Ascending aorta (tissue), 2 donors: ENCODE results near the gene MIAT. TPM values are rescaled to one million over a fixed set of nuclear protein-coding genes. Genes with fewer than 3 reads are reported as not detected.

Source experiments
- DNase-seq, 2 donors: peaks; one replicate each; pipeline ENCODE4 v3.0.0-alpha.2; 2019; ENCODE audit warnings: low spot score in 2 of 2
- H3K27ac ChIP-seq, 2 donors: fragments of 200-600 bp; sonication (generic); one replicate each; pipeline ENCODE4 v1.5.1; 2016 to 2017; ENCODE audit warnings: mild to moderate bottlenecking in 1 of 2
- H3K27me3 ChIP-seq: fragments of 200-600 bp; sonication (generic); one replicate; pipeline ENCODE4 v1.5.1; 2017
- H3K36me3 ChIP-seq, 2 donors: fragments of 200-600 bp; sonication (generic); one replicate each; pipeline ENCODE4 v1.5.1; 2016
- H3K4me1 ChIP-seq, 2 donors: fragments of 200-600 bp; sonication (generic); one replicate each; pipeline ENCODE4 v1.5.1; 2016 to 2017; ENCODE audit warnings: mild to moderate bottlenecking in 1 of 2
- H3K4me3 ChIP-seq, 2 donors: fragments of 200-600 bp; sonication (generic); one replicate each; pipeline ENCODE4 v1.5.1; 2016 to 2017; ENCODE audit warnings: mild to moderate bottlenecking in 1 of 2
- H3K9me3 ChIP-seq, 2 donors: fragments of 200-600 bp; sonication (generic); one replicate each; pipeline ENCODE4 v1.5.1; 2016
- CTCF ChIP-seq, 3 experiments: fragments of 200-600 bp in 2 of 3; fragments of 450-650 bp in 1 of 3; sonication (generic) in 2 of 3; IDR thresholded peaks; one replicate each; pipeline ENCODE4 v1.5.1; 2016 to 2019; ENCODE audit warnings: antibody characterized with exemption in 3 of 3, mild to moderate bottlenecking in 1 of 3, moderate library complexity in 1 of 3
- intact Hi-C: fragments of 100-400 bp; cut with DNase I; formaldehyde crosslinking; loops from one replicate; pipeline ENCODE4 v1.15.1; 2023
- total RNA-seq: library from RNA; depleted of rRNA; stranded (reverse); fragments of >200 nt; gene quantifications from one replicate; pipeline ENCODE4 v1.1.0, GENCODE V29; 2016

MIAT gene
- total RNA-seq, 1 donor from 2014 or later: 0.53 TPM

GRCh38 chr22:26658161-26658560 is 773 bp downstream of the MIAT start:
- H3K27me3 ChIP-seq: peaks cover 16% of the 10 kb centered on the region
- H3K4me1 ChIP-seq: peaks cover 7 to 18% of the 10 kb centered on the region in 2 donors
- H3K36me3 ChIP-seq: no peaks in the 10 kb centered on the region
- no peak overlapping the region for H3K27ac ChIP-seq
- intact Hi-C loops: no loop called here
- peak overlapping the region; percentile 36 to 46 for H3K4me3 ChIP-seq
- no peaks in the 10 kb centered on the region for H3K9me3 ChIP-seq
- DNase-seq: no peak
- no peak for TF ChIP-seq CTCF (IDR thresholded peaks at IDR 0.05)

- H3K27ac ChIP-seq: no peak overlapping the region
- peaks cover 7 to 18% of the 10 kb centered on the region in 2 donors for H3K4me1 ChIP-seq
- H3K4me3 ChIP-seq: peak overlapping the region; percentile 36 to 46
- peaks cover 16% of the 10 kb centered on the region for H3K27me3 ChIP-seq
- intact Hi-C loops: no loop called here
- TF ChIP-seq CTCF (IDR thresholded peaks at IDR 0.05): no peak
- H3K9me3 ChIP-seq: no peaks in the 10 kb centered on the region
- no peak for DNase-seq
- no peaks in the 10 kb centered on the region for H3K36me3 ChIP-seq
Observed at GRCh38 chr22:26658671-26659478, 1.5 kb downstream of the MIAT start.

- Histone ChIP-seq H3K4me3 (no peak overlapping the region), H3K27me3 (peaks cover 16% of the 10 kb centered on the region), H3K36me3 (no peaks in the 10 kb centered on the region), H3K27ac (no peak overlapping the region), H3K9me3 (no peaks in the 10 kb centered on the region), H3K4me1 (peaks cover 7 to 18% of the 10 kb centered on the region in 2 donors)
- intact Hi-C loops: no loop called here
- DNase-seq: no peak
- TF ChIP-seq CTCF (IDR thresholded peaks at IDR 0.05): no peak
Observed at GRCh38 chr22:26660356-26660755, 3.0 kb downstream of the MIAT start.

- intact Hi-C loops: no loop called here
Observed at GRCh38 chr22:26660961-26661578, 3.7 kb downstream of the MIAT start.

GRCh38 chr22:26662160-26662559 is 4.8 kb downstream of the MIAT start:
- intact Hi-C loops: no loop called here
- no peak for TF ChIP-seq CTCF (IDR thresholded peaks at IDR 0.05)

More at GRCh38 chr22:26660961-26661578, 3.7 kb downstream of the MIAT start:
- no peaks in the 10 kb centered on the region for H3K36me3 ChIP-seq
- no peaks in the 10 kb centered on the region for H3K9me3 ChIP-seq
- no peak for TF ChIP-seq CTCF (IDR thresholded peaks at IDR 0.05)
- H3K4me1 ChIP-seq: peaks cover 7 to 18% of the 10 kb centered on the region in 2 donors
- no peak for DNase-seq
- H3K27ac ChIP-seq: no peak overlapping the region
- H3K4me3 ChIP-seq: no peak overlapping the region
- H3K27me3 ChIP-seq: peaks cover 16% of the 10 kb centered on the region

More at GRCh38 chr22:26662160-26662559, 4.8 kb downstream of the MIAT start:
- H3K27me3 ChIP-seq: peaks cover 10% of the 10 kb centered on the region
- no peak overlapping the region for H3K4me3 ChIP-seq
- DNase-seq: no peak
- H3K36me3 ChIP-seq: no peaks in the 10 kb centered on the region
- no peak overlapping the region for H3K27ac ChIP-seq
- H3K9me3 ChIP-seq: no peaks in the 10 kb centered on the region
- H3K4me1 ChIP-seq: peaks cover 4 to 15% of the 10 kb centered on the region in 2 donors
